Measurements from ENCODE around the gene PTPN6. TPM values are rescaled to one million over a fixed set of nuclear protein-coding genes. Genes with fewer than 3 reads are reported as not detected.

The PTPN6 gene
- total RNA-seq, 1 experiment from 2014 or later, result 47.7 TPM

DNA sequence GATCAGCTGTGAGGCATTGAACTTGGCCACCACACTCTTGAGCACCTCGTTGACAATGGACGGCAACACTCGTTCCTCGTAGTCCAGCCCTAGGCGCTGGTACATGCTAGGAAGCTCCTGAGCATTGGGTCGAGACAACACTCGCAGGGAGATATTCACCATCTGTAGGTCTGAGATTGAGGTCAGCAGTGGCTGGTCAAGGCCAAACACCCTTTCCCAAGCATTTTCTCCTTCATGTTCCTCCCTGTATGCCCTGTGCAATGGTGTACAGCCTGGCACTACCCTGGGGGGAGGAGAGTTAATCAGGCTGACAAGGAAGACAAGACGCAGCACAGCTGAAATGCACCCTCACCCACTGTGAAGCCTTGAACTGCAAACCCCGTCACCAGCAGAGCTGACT is 17.3 kb downstream of the PTPN6 start:
- RAD21 ChIA-PET (ENCODE audit: low non-redundant PET in 1 of 2, low total read pairs in 2 of 2, uncharacterized antibody in 2 of 2, unreplicated experiment in 2 of 2), result no interaction called here
- peaks cover 8% of the 10 kb centered on the region; the same call in 1 of the 2 replicates for H4K20me1 ChIP-seq (ENCODE audit: insufficient read depth)
- H3K4me1 ChIP-seq (ENCODE audit: control insufficient read depth in 1 of 2, insufficient read depth in 2 of 2, low read length in 2 of 2), result peaks cover 31 to 63% of the 10 kb centered on the region in 2 experiments
- POLR2A ChIA-PET, result interaction anchor here (2.0 to 2.8 kb wide), 2 partner anchors 22 to 25 kb away, joined by 11 to 13 read pairs; partner anchors contain the start of genes C12orf57 and RNU7-1
- H3K79me2 ChIP-seq (ENCODE audit: insufficient read depth, low read length), result peaks cover 97% of the 10 kb centered on the region
- TF ChIP-seq ZFX (IDR thresholded peaks at IDR 0.05) (no peak), YY1 (IDR thresholded peaks at IDR 0.05; ENCODE audit: extremely low read depth, insufficient replicate concordance, low read depth, low read length) (no peak), FOSL1 (IDR thresholded peaks at IDR 0.05; ENCODE audit: low read depth) (no peak), POLR2AphosphoS5 (IDR thresholded peaks at IDR 0.05; ENCODE audit: low read depth, low read length) (0 out of 2 replicates have a peak, but pooled peaks have one; percentile 4), ELF1 (IDR thresholded peaks at IDR 0.05; ENCODE audit: borderline replicate concordance, low read depth) (no peak), EZH2phosphoT487 (IDR thresholded peaks at IDR 0.05; ENCODE audit: borderline replicate concordance) (no peak), POLR2A (IDR thresholded peaks at IDR 0.05; ENCODE audit: borderline replicate concordance, extremely low read depth, insufficient read depth, insufficient read length) (no peak)
- BruUV-seq (replicated peaks), result no TSS peak
- H3K27ac ChIP-seq (ENCODE audit: low read depth, low read length), result peak overlapping the region; percentile 77
- H3K9ac ChIP-seq (ENCODE audit: low read length), result peak overlapping the region; percentile 93
- no peaks in the 10 kb centered on the region for H3K9me3 ChIP-seq (ENCODE audit: control insufficient read depth in 1 of 2, insufficient read depth in 1 of 2, low read depth in 1 of 2, low read length in 2 of 2)
- no peak for ATAC-seq
- intact Hi-C loops (cut with micrococcal nuclease), result no loop called here
- peak overlapping the region; percentile 86 for H3K4me2 ChIP-seq (ENCODE audit: low read length)
- H2AFZ ChIP-seq (ENCODE audit: low read depth, low read length, poor library complexity, severe bottlenecking), result no peak overlapping the region
- no peaks in the 10 kb centered on the region for H3K9me2 ChIP-seq (ENCODE audit: insufficient read depth)
- no peak for DNase-seq (ENCODE audit: low read depth, low spot score)
- H3K4me3 ChIP-seq (replicated peaks in 1 of 2; ENCODE audit: low read depth in 1 of 2, low read length in 2 of 2), result peak overlapping the region; percentile 96 to 100
- CTCF ChIA-PET, result interaction anchor here (0.8 kb wide), 1 partner anchor 96 kb away, joined by 3 read pairs; no protein-coding TSS in a partner anchor
- no peaks in the 10 kb centered on the region for H3K27me3 ChIP-seq (ENCODE audit: insufficient read depth, low read length)
- H3K36me3 ChIP-seq (ENCODE audit: control insufficient read depth in 1 of 2, insufficient read depth in 2 of 2, low read length in 2 of 2), result peaks cover 21 to 47% of the 10 kb centered on the region in 2 experiments; a peak in 2 of 4 replicates

DNA sequence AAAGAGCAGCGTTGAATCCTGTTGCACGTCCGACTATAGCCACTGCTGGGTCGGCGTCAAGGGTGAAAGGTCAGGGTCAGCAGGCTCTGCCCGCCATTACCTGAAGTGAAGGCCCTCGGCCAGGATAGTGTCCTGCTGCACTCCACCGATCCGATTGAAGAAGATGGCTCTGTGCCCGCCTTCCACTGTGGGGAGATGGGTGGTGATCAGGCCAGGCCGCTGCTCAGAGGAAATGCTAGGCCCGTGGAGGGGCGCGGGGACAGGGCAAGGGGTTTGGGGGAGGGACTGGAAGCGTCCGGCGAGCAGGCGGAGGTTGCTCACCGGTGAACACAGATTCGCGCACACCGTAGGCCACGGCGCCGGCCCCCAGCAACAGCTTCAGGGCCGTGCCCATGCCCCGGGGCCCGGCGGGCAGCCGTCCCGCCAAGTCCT is 19.0 kb downstream of the PTPN6 start:
- ATAC-seq (peak; percentile 39), DNase-seq (ENCODE audit: low read depth, low spot score) (no peak)
- H3K4me2 ChIP-seq (ENCODE audit: low read length), result peak overlapping the region; percentile 86
- H3K4me3 ChIP-seq (replicated peaks in 1 of 2; ENCODE audit: low read depth in 1 of 2, low read length in 2 of 2), result peak overlapping the region; percentile 96 to 100
- RAD21 ChIA-PET (ENCODE audit: low non-redundant PET in 1 of 2, low total read pairs in 2 of 2, uncharacterized antibody in 2 of 2, unreplicated experiment in 2 of 2), result no interaction called here
- BruUV-seq (replicated peaks), result TSS peak; percentile 63
- no peaks in the 10 kb centered on the region for H3K27me3 ChIP-seq (ENCODE audit: insufficient read depth, low read length)
- intact Hi-C loops (cut with micrococcal nuclease), result loop anchor here (1.0 to 5.0 kb wide), 4 partner anchors 49 to 138 kb away; partner anchors contain the start of genes C1R and LPCAT3
- peak overlapping the region; percentile 77 for H3K27ac ChIP-seq (ENCODE audit: low read depth, low read length)
- peaks cover 26 to 49% of the 10 kb centered on the region in 2 experiments for H3K4me1 ChIP-seq (ENCODE audit: control insufficient read depth in 1 of 2, insufficient read depth in 2 of 2, low read length in 2 of 2)
- H3K9me2 ChIP-seq (ENCODE audit: insufficient read depth), result no peaks in the 10 kb centered on the region
- no peaks in the 10 kb centered on the region for H3K9me3 ChIP-seq (ENCODE audit: control insufficient read depth in 1 of 2, insufficient read depth in 1 of 2, low read depth in 1 of 2, low read length in 2 of 2)
- TF ChIP-seq JUND (IDR thresholded peaks at IDR 0.05), result no peak
- no peak for TF ChIP-seq ELF1 (IDR thresholded peaks at IDR 0.05; ENCODE audit: borderline replicate concordance, low read depth)
- TF ChIP-seq POLR2AphosphoS5 (IDR thresholded peaks at IDR 0.05; ENCODE audit: low read depth, low read length), result no peak
- TF ChIP-seq, protein P1, sequence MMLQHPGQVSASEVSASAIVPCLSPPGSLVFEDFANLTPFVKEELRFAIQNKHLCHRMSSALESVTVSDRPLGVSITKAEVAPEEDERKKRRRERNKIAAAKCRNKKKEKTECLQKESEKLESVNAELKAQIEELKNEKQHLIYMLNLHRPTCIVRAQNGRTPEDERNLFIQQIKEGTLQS (IDR thresholded peaks at IDR 0.05), result no peak
- TF ChIP-seq ZNF274 (IDR thresholded peaks at IDR 0.05; ENCODE audit: low read depth, low read length), result no peak
- peak; percentile 97 for TF ChIP-seq ZFX (IDR thresholded peaks at IDR 0.05)
- TF ChIP-seq, protein P2, sequence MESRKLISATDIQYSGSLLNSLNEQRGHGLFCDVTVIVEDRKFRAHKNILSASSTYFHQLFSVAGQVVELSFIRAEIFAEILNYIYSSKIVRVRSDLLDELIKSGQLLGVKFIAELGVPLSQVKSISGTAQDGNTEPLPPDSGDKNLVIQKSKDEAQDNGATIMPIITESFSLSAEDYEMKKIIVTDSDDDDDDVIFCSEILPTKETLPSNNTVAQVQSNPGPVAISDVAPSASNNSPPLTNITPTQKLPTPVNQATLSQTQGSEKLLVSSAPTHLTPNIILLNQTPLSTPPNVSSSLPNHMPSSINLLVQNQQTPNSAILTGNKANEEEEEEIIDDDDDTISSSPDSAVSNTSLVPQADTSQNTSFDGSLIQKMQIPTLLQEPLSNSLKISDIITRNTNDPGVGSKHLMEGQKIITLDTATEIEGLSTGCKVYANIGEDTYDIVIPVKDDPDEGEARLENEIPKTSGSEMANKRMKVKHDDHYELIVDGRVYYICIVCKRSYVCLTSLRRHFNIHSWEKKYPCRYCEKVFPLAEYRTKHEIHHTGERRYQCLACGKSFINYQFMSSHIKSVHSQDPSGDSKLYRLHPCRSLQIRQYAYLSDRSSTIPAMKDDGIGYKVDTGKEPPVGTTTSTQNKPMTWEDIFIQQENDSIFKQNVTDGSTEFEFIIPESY (IDR thresholded peaks at IDR 0.05; ENCODE audit: extremely low read depth, insufficient replicate concordance, low read length), result no peak
- TF ChIP-seq, protein P3, sequence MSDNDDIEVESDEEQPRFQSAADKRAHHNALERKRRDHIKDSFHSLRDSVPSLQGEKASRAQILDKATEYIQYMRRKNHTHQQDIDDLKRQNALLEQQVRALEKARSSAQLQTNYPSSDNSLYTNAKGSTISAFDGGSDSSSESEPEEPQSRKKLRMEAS (IDR thresholded peaks at IDR 0.05), result no peak
- TF ChIP-seq EZH2phosphoT487 (IDR thresholded peaks at IDR 0.05; ENCODE audit: borderline replicate concordance), result no peak
- peak overlapping the region; percentile 93 for H3K9ac ChIP-seq (ENCODE audit: low read length)
- H4K20me1 ChIP-seq (ENCODE audit: insufficient read depth), result peaks cover 8% of the 10 kb centered on the region; the same call in 1 of the 2 replicates
- peaks cover 93% of the 10 kb centered on the region for H3K79me2 ChIP-seq (ENCODE audit: insufficient read depth, low read length)
- no peak overlapping the region for H2AFZ ChIP-seq (ENCODE audit: low read depth, low read length, poor library complexity, severe bottlenecking)
- CTCF ChIA-PET, result no interaction called here
- peaks cover 35 to 62% of the 10 kb centered on the region in 2 experiments for H3K36me3 ChIP-seq (ENCODE audit: control insufficient read depth in 1 of 2, insufficient read depth in 2 of 2, low read length in 2 of 2)
- POLR2A ChIA-PET, result interaction anchor here (1.4 to 2.8 kb wide), 3 partner anchors 8 to 26 kb away, joined by 3 to 13 read pairs (median 11); partner anchors contain the start of genes C12orf57 and RNU7-1

Data from HCT116 (cell line).